Peyer's patch (tissue), 4 donors: ENCODE data around the gene PKLR. TPM values are rescaled to one million over a fixed set of nuclear protein-coding genes. Genes with fewer than 3 reads are reported as not detected.
A peak's percentile ranks its signal among the peaks of the same experiment; 100 is the strongest.

Source experiments
- DNase-seq, 3 donors: peaks; one replicate each; pipeline ENCODE4 v3.0.0-alpha.2; 2017 to 2019
- H3K27ac ChIP-seq, 4 donors: fragments of 200-600 bp; sonication (generic); one replicate each; pipeline ENCODE4 v1.5.1; 2016 to 2019
- H3K27me3 ChIP-seq, 2 donors: fragments of 200-600 bp; sonication (generic); one replicate each; pipeline ENCODE4 v1.5.1; 2019
- H3K36me3 ChIP-seq, 3 donors: fragments of 200-600 bp; sonication (generic); one replicate each; pipeline ENCODE4 v1.5.1; 2016 to 2019
- H3K4me1 ChIP-seq, 4 donors: fragments of 200-600 bp; sonication (generic); one replicate each; pipeline ENCODE4 v1.5.1; 2016 to 2019
- H3K4me3 ChIP-seq, 4 donors: fragments of 200-600 bp; sonication (generic); 1 replicate in 3 of 4; 2 replicates in 1 of 4; pipeline ENCODE4 v1.5.1; 2016 to 2019; ENCODE audit warnings: mild to moderate bottlenecking in 1 of 4
- H3K9me3 ChIP-seq, 4 donors: fragments of 200-600 bp; sonication (generic); one replicate each; pipeline ENCODE4 v1.5.1; 2016 to 2019; ENCODE audit warnings: mild to moderate bottlenecking in 1 of 4
- POLR2A ChIP-seq, 2 donors: fragments of 450-650 bp; IDR thresholded peaks; one replicate each; pipeline ENCODE4 v1.5.1; 2017; ENCODE audit warnings: antibody characterized with exemption in 2 of 2, mild to moderate bottlenecking in 2 of 2, moderate library complexity in 2 of 2
- total RNA-seq, 4 donors: library from RNA; depleted of rRNA; stranded (reverse); fragments of >200 nt; gene quantifications; one replicate each; pipeline ENCODE4 v1.1.0, GENCODE V29; 2016
- TF ChIP-seq, protein P1 (sequence below), 6 experiments: fragments of 450-650 bp in 4 of 6; fragments of 200-600 bp in 2 of 6; sonication (generic) in 1 of 6; IDR thresholded peaks; one replicate each; pipeline ENCODE4 v1.5.1; 2017 to 2019; ENCODE audit warnings: antibody characterized with exemption in 6 of 6, mild to moderate bottlenecking in 3 of 6, moderate library complexity in 1 of 6

Gene PKLR
- total RNA-seq, 4 donors from 2014 or later = 35.7 to 50.5 (median 36.2) TPM; not detected in 1

DNA sequence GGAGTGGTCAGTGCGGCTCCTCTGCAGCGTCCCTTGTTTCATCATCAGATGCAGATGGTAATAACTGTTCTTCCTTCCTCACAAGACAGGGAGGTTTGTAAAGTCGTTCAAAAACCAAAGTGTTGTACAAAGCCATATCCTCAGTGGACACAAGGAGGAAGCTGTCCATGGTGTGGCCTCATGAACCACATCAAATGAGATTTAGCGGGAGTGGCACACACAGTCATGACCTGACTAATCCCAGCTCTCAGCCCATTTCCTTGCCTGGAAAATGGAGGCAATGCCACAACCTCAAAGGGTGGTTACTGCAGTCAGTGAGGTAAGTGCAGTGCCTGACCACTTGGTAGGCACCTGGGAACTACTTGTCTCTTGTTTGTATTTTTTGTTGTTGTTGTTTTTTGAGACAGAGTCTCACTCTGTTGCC is 59.4 kb downstream of the PKLR start:
- H3K4me3 ChIP-seq = no peak overlapping the region
- H3K27ac ChIP-seq = peak overlapping the region in 1 of 4 donors; percentile 34
- no peak for DNase-seq
- H3K4me1 ChIP-seq = peaks cover 0 to 27% (median 6%) of the 10 kb centered on the region in 4 donors
- no peaks in the 10 kb centered on the region for H3K9me3 ChIP-seq
- peaks cover 0 to 23% (median 0%) of the 10 kb centered on the region in 3 donors for H3K36me3 ChIP-seq
- no peaks in the 10 kb centered on the region for H3K27me3 ChIP-seq
- TF ChIP-seq, protein P1, sequence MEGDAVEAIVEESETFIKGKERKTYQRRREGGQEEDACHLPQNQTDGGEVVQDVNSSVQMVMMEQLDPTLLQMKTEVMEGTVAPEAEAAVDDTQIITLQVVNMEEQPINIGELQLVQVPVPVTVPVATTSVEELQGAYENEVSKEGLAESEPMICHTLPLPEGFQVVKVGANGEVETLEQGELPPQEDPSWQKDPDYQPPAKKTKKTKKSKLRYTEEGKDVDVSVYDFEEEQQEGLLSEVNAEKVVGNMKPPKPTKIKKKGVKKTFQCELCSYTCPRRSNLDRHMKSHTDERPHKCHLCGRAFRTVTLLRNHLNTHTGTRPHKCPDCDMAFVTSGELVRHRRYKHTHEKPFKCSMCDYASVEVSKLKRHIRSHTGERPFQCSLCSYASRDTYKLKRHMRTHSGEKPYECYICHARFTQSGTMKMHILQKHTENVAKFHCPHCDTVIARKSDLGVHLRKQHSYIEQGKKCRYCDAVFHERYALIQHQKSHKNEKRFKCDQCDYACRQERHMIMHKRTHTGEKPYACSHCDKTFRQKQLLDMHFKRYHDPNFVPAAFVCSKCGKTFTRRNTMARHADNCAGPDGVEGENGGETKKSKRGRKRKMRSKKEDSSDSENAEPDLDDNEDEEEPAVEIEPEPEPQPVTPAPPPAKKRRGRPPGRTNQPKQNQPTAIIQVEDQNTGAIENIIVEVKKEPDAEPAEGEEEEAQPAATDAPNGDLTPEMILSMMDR (IDR thresholded peaks at IDR 0.05) = no peak
- no peak for TF ChIP-seq POLR2A (IDR thresholded peaks at IDR 0.05)

DNA sequence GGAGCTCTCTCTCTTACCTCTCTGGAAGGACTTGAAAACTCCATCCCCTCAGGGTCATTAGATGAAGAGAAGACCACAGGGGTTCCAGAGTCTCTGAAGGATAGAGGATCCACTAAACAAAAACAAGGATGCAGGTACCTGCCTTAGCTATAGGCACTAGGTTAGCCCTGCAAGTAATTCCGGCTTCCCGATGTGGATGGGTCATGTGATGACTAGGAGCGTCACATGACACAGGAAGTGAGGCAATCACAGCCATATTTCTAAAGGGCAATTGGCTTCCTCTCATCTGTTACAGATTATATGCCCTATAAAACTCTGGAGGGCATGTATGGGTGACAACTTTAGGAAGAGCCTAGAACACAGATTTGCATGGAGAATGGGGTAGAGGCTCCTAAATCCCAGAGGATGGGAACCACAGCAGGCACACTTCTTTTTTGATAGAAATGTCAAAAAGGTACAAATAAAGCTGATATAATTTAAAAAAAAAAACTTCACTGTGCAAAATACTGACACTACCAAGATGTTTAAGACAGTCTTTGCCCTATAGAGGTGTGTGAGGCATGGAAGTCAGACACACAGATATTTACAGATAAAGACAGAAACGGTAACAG is 60.1 kb downstream of the PKLR start:
- TF ChIP-seq POLR2A (IDR thresholded peaks at IDR 0.05) = no peak
- TF ChIP-seq, protein P1 (IDR thresholded peaks at IDR 0.05) = no peak
- peak overlapping the region in 2 of 4 donors; percentile 34 to 58 for H3K27ac ChIP-seq
- H3K4me3 ChIP-seq = peak overlapping the region; percentile 25 to 53 (median 44)

More for the DNA sequence above, 60.1 kb downstream of the PKLR start:
- Histone ChIP-seq H3K9me3 (no peaks in the 10 kb centered on the region), H3K27me3 (no peaks in the 10 kb centered on the region), H3K36me3 (peaks cover 0 to 29% (median 0%) of the 10 kb centered on the region in 3 donors), H3K4me1 (peaks cover 0 to 27% (median 6%) of the 10 kb centered on the region in 4 donors)
- DNase-seq = peak in 2 of 3 donors; percentile 76 to 92

Other genes with a start within 250 kb of the PKLR start
- gene EFNA4, start 237.7 kb downstream of the PKLR start, total RNA-seq = 10 to 100 TPM in 3 of 4 donors, 1 to 10 TPM in 1; 2.5 to 39.6 (median 18.2) TPM
- 1 to 10 TPM; 2.3 to 8.7 (median 5.3) TPM for gene EFNA3, start 222.6 kb downstream of the PKLR start, total RNA-seq
- gene EFNA1, start 173.6 kb downstream of the PKLR start, total RNA-seq = 100 to 1,000 TPM in 3 of 4 donors, 10 to 100 TPM in 1; 13.2 to 166 (median 145) TPM
- gene SLC50A1, start 165.6 kb downstream of the PKLR start, total RNA-seq = 10 to 100 TPM; 42.5 to 83.3 (median 46.7) TPM
- gene DPM3, start 160.9 kb downstream of the PKLR start, total RNA-seq = 10 to 100 TPM; 33.5 to 89.2 (median 65.0) TPM
- 100 to 1,000 TPM; 111 to 137 (median 117) TPM for gene KRTCAP2, start 128.1 kb downstream of the PKLR start, total RNA-seq
- not detected for gene TRIM46, start 127.6 kb downstream of the PKLR start, total RNA-seq
- gene THBS3, start 93.5 kb downstream of the PKLR start, total RNA-seq = 10 to 100 TPM; 15.9 to 58.6 (median 46.5) TPM
- gene MTX1, start 92.7 kb downstream of the PKLR start, total RNA-seq = 10 to 100 TPM; 33.2 to 45.2 (median 36.5) TPM
- 10 to 100 TPM in 3 of 4 donors, 1 to 10 TPM in 1; 5.8 to 20.7 (median 15.4) TPM for gene ENTREP3, start 46.0 kb downstream of the PKLR start, total RNA-seq
- gene SCAMP3, start 39.1 kb downstream of the PKLR start, total RNA-seq = 10 to 100 TPM; 34.7 to 63.7 (median 49.2) TPM
- gene CLK2, start 27.9 kb downstream of the PKLR start, total RNA-seq = 100 to 1,000 TPM in 2 of 4 donors, 10 to 100 TPM in 2; 44.7 to 125 (median 98.5) TPM
- gene HCN3, start 24.0 kb downstream of the PKLR start, total RNA-seq = 10 to 100 TPM in 3 of 4 donors, 1 to 10 TPM in 1; 7.4 to 25.5 (median 19.5) TPM
- gene FDPS, start 7.4 kb upstream of the PKLR start, total RNA-seq = 100 to 1,000 TPM; 158 to 220 (median 175) TPM
- 10 to 100 TPM; 40.4 to 72.4 (median 71.8) TPM for gene RUSC1, start 19.5 kb upstream of the PKLR start, total RNA-seq